OCI-LY1 (cell line): ENCODE measurements around the gene LZTS3.

Experiments used
- EZH2 ChIP-seq: fragments of 200-600 bp; sonication (generic), shearing (Covaris generic); IDR thresholded peaks from 2 replicates; pipeline ENCODE4 v1.8.0; 2017; ENCODE audit warnings: borderline replicate concordance, mixed run types, mild to moderate bottlenecking, antibody characterized with exemption, low read length, moderate library complexity, mixed read lengths
- TF ChIP-seq, protein P1 (sequence below): fragments of 200-600 bp; sonication (generic), shearing (Covaris generic); IDR thresholded peaks from 2 replicates; pipeline ENCODE4 v1.5.1; 2017; ENCODE audit warnings: mild to moderate bottlenecking, antibody characterized with exemption, low read length, moderate library complexity, mixed read lengths

DNA sequence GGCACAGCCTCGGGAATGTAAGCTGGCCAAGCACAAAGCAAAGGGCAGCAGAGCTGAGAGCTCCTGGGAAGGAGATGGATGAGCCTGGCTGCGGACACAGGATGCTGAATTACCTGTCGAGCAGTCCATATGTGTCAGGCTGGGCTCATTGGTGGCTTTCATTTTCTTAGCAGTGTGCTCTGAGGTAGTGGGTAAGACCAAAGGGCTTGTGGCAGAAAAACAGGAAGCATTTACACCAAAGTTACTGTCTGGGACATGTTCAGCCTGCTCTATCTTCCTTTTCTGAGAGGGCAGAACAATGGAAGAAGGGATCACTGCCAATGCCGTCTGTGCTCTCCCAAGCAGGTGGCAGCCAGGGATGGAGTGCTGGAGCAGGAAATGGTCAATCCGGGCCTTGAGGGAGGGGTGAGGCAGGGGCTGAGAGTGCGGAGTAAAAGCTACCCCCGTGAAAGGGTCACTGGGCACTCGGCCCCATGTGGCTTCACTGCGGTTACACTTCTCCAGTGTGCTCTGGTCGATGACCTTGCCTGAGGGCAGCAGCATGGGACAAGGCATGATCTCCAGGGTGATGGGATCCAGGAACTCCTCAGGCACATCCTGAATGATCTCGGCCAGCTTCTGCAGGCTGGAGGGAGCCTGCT lies 52.0 kb downstream of the LZTS3 start:
- TF ChIP-seq EZH2 = no peak
- TF ChIP-seq, protein P1, sequence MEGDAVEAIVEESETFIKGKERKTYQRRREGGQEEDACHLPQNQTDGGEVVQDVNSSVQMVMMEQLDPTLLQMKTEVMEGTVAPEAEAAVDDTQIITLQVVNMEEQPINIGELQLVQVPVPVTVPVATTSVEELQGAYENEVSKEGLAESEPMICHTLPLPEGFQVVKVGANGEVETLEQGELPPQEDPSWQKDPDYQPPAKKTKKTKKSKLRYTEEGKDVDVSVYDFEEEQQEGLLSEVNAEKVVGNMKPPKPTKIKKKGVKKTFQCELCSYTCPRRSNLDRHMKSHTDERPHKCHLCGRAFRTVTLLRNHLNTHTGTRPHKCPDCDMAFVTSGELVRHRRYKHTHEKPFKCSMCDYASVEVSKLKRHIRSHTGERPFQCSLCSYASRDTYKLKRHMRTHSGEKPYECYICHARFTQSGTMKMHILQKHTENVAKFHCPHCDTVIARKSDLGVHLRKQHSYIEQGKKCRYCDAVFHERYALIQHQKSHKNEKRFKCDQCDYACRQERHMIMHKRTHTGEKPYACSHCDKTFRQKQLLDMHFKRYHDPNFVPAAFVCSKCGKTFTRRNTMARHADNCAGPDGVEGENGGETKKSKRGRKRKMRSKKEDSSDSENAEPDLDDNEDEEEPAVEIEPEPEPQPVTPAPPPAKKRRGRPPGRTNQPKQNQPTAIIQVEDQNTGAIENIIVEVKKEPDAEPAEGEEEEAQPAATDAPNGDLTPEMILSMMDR = no peak
